Stimulated activated CD4-positive, alpha-beta T cell treated with anti-CD3 and anti-CD28 coated beads, Interleukin-4, amount 100 ng/mL, for 24 hours (primary cell): ENCODE data around the gene DST.
"Not testable (repeated sequence)": the region's sequence is repeated elsewhere in the genome, so short reads cannot be mapped to it uniquely, and the experiment has no call there.

Experiments used
- DNase-seq: peaks from one replicate; pipeline ENCODE4 v3.0.0-alpha.2; 2020

The DST gene

DNA sequence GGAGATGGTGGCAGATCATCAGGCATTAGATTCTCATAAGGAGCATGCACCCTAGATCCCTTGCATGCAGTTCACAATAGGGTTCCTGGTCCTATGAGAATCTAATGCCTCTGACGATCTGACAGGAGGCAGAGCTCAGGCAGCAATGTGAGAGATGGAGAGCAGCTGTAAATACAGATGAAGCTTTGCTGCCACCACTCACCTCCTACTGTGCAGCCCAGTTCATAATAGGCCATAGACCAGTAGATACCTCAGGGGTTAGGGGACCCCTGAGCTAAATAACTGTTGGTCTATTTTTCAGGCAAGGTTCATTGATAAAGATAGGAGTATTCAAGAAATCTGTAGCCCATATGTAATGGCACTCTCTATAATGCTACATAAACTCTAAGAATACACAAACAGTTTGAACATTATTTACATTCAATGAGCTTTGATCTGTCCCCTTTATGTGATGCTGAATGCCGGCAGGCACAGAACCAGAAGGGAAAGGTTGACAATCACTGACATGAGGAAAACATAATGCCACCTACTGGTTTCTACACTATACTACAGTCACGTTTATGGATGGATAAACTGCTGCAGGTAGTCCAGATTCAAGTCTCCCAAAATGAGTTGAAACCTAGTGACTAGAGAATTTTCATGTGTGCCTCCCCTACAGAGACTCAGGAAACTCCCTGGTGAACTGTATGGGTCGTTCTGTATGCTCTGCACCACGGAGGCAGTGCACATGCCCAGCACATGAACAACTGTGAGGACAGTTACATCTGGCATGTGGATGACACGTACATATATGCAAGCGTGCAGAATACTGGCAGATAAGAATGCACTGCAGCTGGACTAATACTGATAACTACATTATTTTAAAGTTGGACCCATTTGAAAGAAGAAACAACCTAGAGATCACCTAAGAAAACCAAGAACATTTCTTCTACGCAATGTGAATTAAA, 72.0 kb downstream of the DST start:
- DNase-seq: no peak

GRCh38 chr6:56567501-56567900, 75.2 kb downstream of the DST start:
- DNase-seq: no peak

DNA sequence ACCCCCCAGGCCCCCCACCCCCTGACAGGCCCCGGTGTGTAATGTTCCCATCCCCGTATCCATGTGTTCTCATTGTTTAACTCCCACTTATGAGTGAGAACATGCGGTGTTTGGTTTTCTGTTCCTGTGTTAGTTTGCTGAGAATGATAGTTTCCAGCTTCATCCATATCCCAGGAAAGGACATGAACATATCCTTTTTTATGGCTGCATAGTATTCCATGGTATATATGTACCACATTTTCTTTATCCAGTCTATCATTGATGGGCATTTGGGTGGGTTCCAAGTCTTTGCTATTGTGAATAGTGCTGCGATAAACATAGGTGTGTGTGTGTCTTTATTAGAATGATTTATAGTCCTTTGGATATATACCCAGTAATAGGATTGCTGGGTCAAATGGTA, 80.0 kb downstream of the DST start:
- DNase-seq: not testable (repeated sequence)

DNA sequence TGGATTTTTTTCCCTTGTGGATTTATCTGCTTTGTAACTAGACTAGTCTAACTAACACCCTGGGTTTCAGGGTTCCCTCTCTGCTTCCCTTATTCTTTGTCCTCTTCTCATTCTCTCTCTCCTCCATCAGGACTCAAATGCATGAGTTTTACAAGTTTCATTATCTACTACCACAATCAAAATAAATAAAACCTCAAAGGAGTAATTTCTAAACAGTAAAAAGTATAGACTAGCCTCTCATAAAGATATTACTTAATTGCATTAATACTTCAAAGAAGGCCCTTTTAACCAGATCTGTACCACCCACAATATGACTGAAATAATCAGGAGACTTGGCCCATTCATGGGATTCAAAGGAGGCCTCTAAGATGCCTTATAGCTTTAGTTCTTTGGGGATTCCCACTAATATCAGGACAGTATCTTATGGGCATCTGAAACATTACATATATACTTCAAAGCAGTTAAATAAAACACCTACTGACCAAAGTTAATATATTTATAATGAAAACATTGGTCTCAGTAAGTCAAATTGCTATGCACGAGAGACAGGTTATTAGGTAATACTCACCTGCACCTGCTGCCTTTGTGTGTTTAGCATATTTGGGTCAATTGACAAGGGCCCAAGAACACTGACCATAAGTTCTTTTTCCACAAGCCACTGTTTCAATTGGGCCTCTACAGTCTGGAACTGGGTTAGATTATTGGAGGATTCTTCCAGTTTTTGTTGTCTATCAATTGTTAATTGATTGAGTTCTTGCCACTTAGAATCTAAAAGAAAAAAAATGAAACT, 85.7 kb downstream of the DST start:
- DNase-seq: no peak

GRCh38 chr6:56555438-56555872, 87.2 kb downstream of the DST start:
- no peak for DNase-seq

GRCh38 chr6:56552187-56553130, 90.2 kb downstream of the DST start:
- DNase-seq: no peak

DNA sequence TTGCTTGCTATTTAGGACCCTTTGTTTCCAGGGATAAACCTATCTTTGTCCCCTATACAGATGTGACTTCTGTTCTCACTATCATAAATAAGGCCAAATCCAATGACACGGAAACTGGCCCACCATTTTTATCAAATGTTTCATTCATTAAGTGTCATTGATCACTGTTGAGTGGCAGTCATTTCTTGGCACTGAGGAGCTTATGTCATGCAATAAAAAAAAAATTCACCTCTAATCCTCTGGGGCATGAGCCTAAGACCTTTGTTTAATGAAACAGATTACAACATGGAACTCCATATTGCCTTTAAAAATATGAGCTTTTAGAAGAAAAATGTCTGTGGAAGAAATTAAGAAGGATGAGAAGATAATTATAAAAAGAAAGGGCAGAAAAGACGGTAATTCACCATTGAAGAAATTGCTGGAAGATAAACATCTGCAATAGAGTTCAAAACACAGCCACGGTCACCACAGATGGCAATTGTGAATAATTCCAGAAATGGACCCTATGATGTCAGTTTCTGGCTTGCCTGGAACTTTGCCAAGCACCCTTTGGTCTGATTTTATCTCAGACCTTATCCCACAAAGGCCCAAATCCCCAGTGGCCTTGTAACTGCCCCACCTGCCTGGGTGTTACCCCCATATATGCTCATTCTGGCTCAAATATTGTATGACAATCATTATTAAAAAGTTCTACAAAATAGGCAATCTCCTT, 91.1 kb downstream of the DST start:
- no peak for DNase-seq

DNA sequence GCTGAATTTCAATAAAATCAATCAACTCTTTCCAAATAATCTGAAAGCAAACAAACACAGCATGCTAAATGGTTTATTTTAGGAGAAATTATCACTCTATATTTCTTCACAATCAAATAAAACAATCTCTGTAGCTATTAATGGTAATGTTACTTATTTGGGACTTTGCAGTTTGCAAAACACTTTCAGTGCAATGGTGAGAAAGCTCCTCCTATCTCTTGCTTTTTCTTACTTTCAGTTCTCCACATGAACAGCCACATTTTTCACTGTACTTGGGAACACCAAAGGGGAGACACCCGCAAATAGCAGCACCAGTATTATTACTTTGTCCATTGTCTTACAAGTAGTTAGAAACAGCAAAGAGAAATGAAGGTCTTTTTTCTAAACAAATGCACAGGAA, 92.4 kb downstream of the DST start:
- no peak for DNase-seq

- DNase-seq: no peak
Measured at GRCh38 chr6:56549014-56549413, 93.7 kb downstream of the DST start.

GRCh38 chr6:56547687-56548086, 95.0 kb downstream of the DST start:
- no peak for DNase-seq

GRCh38 chr6:56542364-56543331, 100.0 kb downstream of the DST start:
- DNase-seq: peak; percentile 70

- DNase-seq: no peak
Measured at GRCh38 chr6:56541741-56542360, 100.8 kb downstream of the DST start.

DNA sequence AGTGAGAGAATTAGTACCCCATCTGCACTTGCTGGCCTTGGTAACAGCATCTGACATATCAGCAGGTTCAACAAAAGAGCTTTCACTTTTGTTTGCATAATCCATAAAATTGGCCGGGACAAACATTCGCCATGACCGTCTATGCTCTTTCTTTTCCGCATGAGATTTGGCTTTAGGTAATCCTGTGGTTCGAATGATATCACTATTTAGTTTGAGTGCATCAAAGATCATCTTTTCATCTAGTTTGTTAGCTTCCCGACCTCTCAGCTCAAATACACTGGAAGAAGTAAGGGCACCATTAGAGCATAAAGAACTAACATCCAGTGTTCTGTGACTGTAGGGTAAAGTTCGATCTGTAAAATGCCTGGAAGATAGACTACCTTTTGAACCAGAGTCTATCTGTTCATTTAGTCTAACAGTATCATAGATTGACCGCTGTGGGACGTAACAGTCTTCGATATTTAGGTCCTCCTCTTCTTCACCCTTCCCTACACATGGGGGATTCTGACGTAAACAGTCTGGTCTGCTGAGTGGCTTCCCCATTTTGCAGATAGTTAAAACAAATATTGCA, 101.6 kb downstream of the DST start:
- DNase-seq: no peak

- DNase-seq: no peak
Measured at GRCh38 chr6:56540232-56541029, 102.3 kb downstream of the DST start.

DNA sequence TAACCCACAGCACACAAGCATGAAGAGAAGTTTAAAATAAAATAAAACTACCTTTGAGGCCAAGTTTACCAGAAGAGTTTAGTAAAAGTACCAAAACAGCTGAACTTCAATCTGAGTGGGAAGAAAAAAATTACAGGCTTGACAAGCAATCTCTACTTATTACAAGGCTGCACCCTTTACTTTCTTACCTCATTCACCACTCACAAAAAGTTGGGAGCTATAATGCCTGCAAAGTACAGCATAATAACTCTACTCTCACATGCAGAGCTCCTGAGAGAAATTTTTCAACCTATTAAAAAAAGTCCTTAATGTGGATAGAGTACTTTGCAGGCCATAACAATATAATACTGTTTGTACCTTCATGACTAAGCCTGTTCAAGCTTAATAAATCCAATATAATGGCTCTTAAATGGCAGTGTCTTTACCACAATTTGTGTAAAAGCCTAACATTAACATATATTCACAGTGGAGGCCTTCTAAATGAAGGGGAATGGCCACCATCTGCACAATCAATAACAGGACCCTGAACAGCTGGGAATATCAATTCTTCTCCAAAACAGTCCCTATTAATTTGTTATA, 103.1 kb downstream of the DST start:
- DNase-seq: no peak

DNA sequence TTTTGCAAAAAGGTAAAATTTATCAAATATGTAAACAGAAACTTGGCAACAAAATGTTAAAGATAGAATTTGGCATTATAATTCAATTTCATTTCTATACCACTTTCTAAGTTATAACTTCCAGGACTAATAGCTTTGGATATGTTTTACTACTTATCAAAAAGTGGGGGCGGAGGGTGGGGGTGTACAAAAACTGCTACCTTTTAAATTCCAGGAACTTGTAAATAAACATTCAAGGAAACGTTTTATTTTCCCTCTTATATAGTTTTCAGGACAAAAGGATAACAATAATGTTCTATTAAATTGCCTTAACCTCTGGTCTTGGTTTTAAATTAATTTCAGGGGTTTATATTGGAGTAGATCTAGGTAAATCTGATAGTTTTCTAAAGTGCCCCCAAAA, 103.8 kb downstream of the DST start:
- DNase-seq: no peak

DNA sequence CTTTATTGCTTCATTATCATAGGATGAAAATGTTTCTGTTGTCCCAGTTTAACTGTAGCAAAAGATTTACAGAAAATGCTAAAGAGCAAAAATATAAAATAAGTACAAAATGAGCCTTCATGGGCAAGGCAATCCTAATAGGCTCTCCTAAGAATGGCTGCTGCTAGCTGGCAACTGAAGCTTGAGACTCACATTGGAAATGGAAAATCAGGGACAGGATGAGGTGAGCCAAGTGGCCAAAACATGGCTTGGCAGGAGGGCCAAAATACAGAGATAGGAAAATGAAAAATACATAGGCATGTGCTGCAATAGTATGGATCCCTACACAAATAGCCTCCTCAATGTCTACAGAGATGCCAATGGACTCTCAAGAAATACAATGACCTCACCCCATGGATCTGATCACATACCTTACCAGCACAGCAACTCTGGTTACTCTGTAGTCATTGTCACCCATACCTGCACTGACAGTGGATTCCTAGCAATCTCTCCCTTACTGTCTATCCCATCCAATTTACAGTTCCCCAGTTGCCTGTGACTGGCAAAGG, 105.4 kb downstream of the DST start:
- no peak for DNase-seq

GRCh38 chr6:56536536-56536935, 106.2 kb downstream of the DST start:
- DNase-seq: no peak
